K562 (cell line): ENCODE results near the gene PRDM16. TPM values are rescaled to one million over a fixed set of nuclear protein-coding genes. Genes with fewer than 3 reads are reported as not detected.
A peak's percentile ranks its signal among the peaks of the same experiment; 100 is the strongest.

Experiments used
- ATAC-seq: fragments of 200-7000 bp; cut with Tn5 transposase; 3 replicates; pipeline ENCODE4 v1.9.1; 2020; ENCODE audit warnings: moderate library complexity
- BruUV-seq: library from RNA; stranded (reverse); fragments of 400-500 nt; replicated peaks from 2 replicates; lab custom pipeline; 2021; lab: Mats Ljungman, UMichigan
- CTCF ChIA-PET: fragments of 300-600 bp; formaldehyde crosslinking; extraction: SDS; loops from one replicate; lab custom pipeline; 2021; ENCODE audit warnings: low intra/inter-chr PET ratio; lab: Yijun Ruan, JAX
- POLR2A ChIA-PET: fragments of 300-600, 350-650 bp; sonication (Branson Sonifier 250); formaldehyde crosslinking; extraction: SDS; loops from one replicate; lab custom pipeline; 2021; ENCODE audit warnings: antibody characterized with exemption, inconsistent platforms; lab: Yijun Ruan, JAX
- DNase-seq, 4 experiments: peaks; one replicate each; pipeline versions ENCODE4 v3.0.0 to v3.0.0-alpha.2; 2011 to 2018; ENCODE audit warnings: low spot score in 3 of 4, mixed read lengths in 3 of 4; ENCODE audit errors: extremely low read depth in 1 of 4
- FAIRE-seq: peaks from 2 replicates; lab custom pipeline; 2011; peaks lifted over from hg19 to GRCh38; lab: Jason Lieb, UNC
- H2AFZ ChIP-seq: 2 replicates; pipeline ENCODE4 v1.6.0; 2011; ENCODE audit warnings: low read depth, low read length, control low read depth, inconsistent platforms
- H3K27ac ChIP-seq: fragments of 200-600 bp; 3 replicates; pipeline ENCODE4 v1.8.0; 2011; ENCODE audit warnings: low read depth, mild to moderate bottlenecking, control low read depth, inconsistent platforms, low read length, moderate library complexity, mixed read lengths; ENCODE audit errors: extremely low read depth
- H3K27me3 ChIP-seq, 2 experiments: fragments of 300-600 bp in 1 of 2; 2 replicates in 1 of 2; 3 replicates in 1 of 2; pipeline versions ENCODE4 v1.6.0 to v1.8.0; 2011; ENCODE audit warnings: inconsistent platforms in 2 of 2, low read length in 2 of 2, mild to moderate bottlenecking in 1 of 2, mixed read lengths in 1 of 2, moderate library complexity in 1 of 2; ENCODE audit not compliant: control insufficient read depth in 2 of 2, insufficient read depth in 2 of 2
- H3K36me3 ChIP-seq: fragments of 300-600 bp; 3 replicates; pipeline ENCODE4 v1.8.0; 2011; ENCODE audit warnings: mild to moderate bottlenecking, low read length, inconsistent platforms; ENCODE audit not compliant: control insufficient read depth, insufficient read depth
- H3K4me1 ChIP-seq, 2 experiments: fragments of 200-600 bp in 1 of 2; replicated peaks in 1 of 2; 2 replicates in 1 of 2; 3 replicates in 1 of 2; pipeline versions ENCODE4 v1.5.1 to v1.8.0; 2011; ENCODE audit warnings: inconsistent platforms in 2 of 2, low read length in 2 of 2, mild to moderate bottlenecking in 1 of 2, mixed read lengths in 1 of 2, moderate library complexity in 1 of 2; ENCODE audit not compliant: control insufficient read depth in 2 of 2, insufficient read depth in 2 of 2
- H3K4me2 ChIP-seq: 2 replicates; pipeline ENCODE4 v1.6.1; 2011; ENCODE audit warnings: low read length, control low read depth, inconsistent platforms, mixed read lengths; ENCODE audit not compliant: insufficient read depth
- H3K4me3 ChIP-seq: fragments of 200-600 bp; sonication (generic), shearing (Covaris generic); 2 replicates; pipeline ENCODE4 v1.5.1; 2016; ENCODE audit warnings: control low read depth, inconsistent platforms
- H3K79me2 ChIP-seq: fragments of 200-600 bp; 3 replicates; pipeline ENCODE4 v1.8.0; 2011; ENCODE audit warnings: low read length, inconsistent platforms; ENCODE audit not compliant: control insufficient read depth, insufficient read depth
- H3K9ac ChIP-seq, 2 experiments: 2 replicates each; pipeline versions ENCODE4 v1.6.0 to v1.6.1; 2011; ENCODE audit warnings: low read depth in 2 of 2, low read length in 2 of 2, control low read depth in 1 of 2, inconsistent platforms in 1 of 2, mild to moderate bottlenecking in 1 of 2, mixed read lengths in 1 of 2; ENCODE audit not compliant: insufficient read depth in 1 of 2
- H3K9me1 ChIP-seq: one replicate; pipeline ENCODE4 v1.6.0; 2011; ENCODE audit warnings: inconsistent platforms, mild to moderate bottlenecking, low read length, moderate library complexity; ENCODE audit not compliant: control insufficient read depth, insufficient read depth
- H3K9me3 ChIP-seq: replicated peaks from 2 replicates; pipeline ENCODE4 v1.5.1; 2011; ENCODE audit warnings: low read depth, low read length, inconsistent platforms; ENCODE audit not compliant: control insufficient read depth, insufficient read depth
- H4K20me1 ChIP-seq: replicated peaks from 2 replicates; pipeline ENCODE4 v1.6.1; 2011; ENCODE audit warnings: low read length, inconsistent platforms, mixed read lengths; ENCODE audit not compliant: control insufficient read depth, insufficient read depth
- CHAMP1 ChIP-seq: fragments of 450-650 bp; IDR thresholded peaks from 2 replicates; pipeline ENCODE4 v1.6.1; 2016; ENCODE audit warnings: mild to moderate bottlenecking
- ETV1 ChIP-seq: fragments of 450-650 bp; conservative IDR thresholded peaks from 2 replicates; pipeline ENCODE4 v1.6.1; 2016; ENCODE audit warnings: missing genetic modification characterization, control low read depth, low read depth, missing compliant biosample characterization
- ZBED1 ChIP-seq: IDR thresholded peaks from 2 replicates; pipeline ENCODE4 v1.6.1; 2014
- whole genome bisulfite sequencing: fragments of 100-300 bp; shearing (Covaris generic); methylation state at CpG from one replicate; pipeline ENCODE4 v1.1.6; 2016; ENCODE audit warnings: low coverage, mixed read lengths; ENCODE audit not compliant: insufficient coverage; ENCODE audit errors: missing lambda C conversion rate; 5-methylcytosine and 5-hydroxymethylcytosine counted together
- in situ Hi-C: fragments of 300-500 bp; cut with MboI; formaldehyde crosslinking; loops from 4 replicates; pipeline ENCODE4 v1.15.0; 2018; ENCODE audit warnings: inconsistent platforms, mixed read lengths
- intact Hi-C: fragments of 100-400 bp; cut with micrococcal nuclease; formaldehyde crosslinking; loops from 2 replicates; pipeline ENCODE4 v1.14.2; 2022
- polyA plus RNA-seq, 8 experiments: library from polyadenylated mRNA; depleted of rRNA in 4 of 8; stranded (reverse) in 5 of 8; unstranded in 3 of 8; fragments of >200 nt; fragmentation: Nextera tagmentation in 2 of 8; fragmentation: Illumina TruSeq in 1 of 8; extraction: Ambion mirVana in 2 of 8; extraction: Trizol in 1 of 8; gene quantifications; 2 replicates each; pipeline versions ENCODE4 v1.2.1 to v1.2.3, GENCODE V29; 2011 to 2014; ENCODE audit warnings: inconsistent platforms in 1 of 8, missing spikeins in 1 of 8
- total RNA-seq, 7 experiments: library from RNA; depleted of rRNA in 6 of 7; stranded (reverse); fragments of >200 nt in 6 of 7; fragmentation: Illumina TruSeq in 2 of 7; extraction: Trizol in 2 of 7; gene quantifications; 2 replicates each; pipeline versions ENCODE4 v1.2.1 to v1.2.3, GENCODE V29; 2011 to 2021; ENCODE audit warnings: low replicate concordance in 1 of 7
- TF ChIP-seq, protein P1 (sequence below): fragments of 450-650 bp; IDR thresholded peaks from 2 replicates; pipeline ENCODE4 v1.6.1; 2018; ENCODE audit not compliant: partially characterized antibody

Gene PRDM16
- total and polyA plus RNA-seq, 9 of the 15 experiments (the other 6 are each of a cell fraction or from before 2014, with no cell fraction given), result 0.10 to 0.27 TPM; not detected in 7

GRCh38 chr1:3459940-3460671 is 391.1 kb downstream of the PRDM16 start:
- no peak overlapping the region for H3K4me3 ChIP-seq
- no peak; the same call in 2 of the 3 replicates for ATAC-seq
- H3K36me3 ChIP-seq, result no peaks in the 10 kb centered on the region
- H3K9me1 ChIP-seq, result no peaks in the 10 kb centered on the region
- no peaks in the 10 kb centered on the region for H3K79me2 ChIP-seq
- no peak overlapping the region for H3K9ac ChIP-seq
- no peak for DNase-seq
- intact Hi-C loops, result no loop called here
- no peak for FAIRE-seq
- in situ Hi-C loops, result no loop called here
- WGBS, result 5% methylated on average over 23 of the region's 23 CpGs
- peaks cover 0 to 28% of the 10 kb centered on the region in 2 experiments; a peak in 2 of 5 replicates for H3K4me1 ChIP-seq
- BruUV-seq, result no TSS peak
- H2AFZ ChIP-seq, result no peak overlapping the region
- peaks cover 56% of the 10 kb centered on the region; the same call in 1 of the 2 replicates for H4K20me1 ChIP-seq
- no peak overlapping the region for H3K4me2 ChIP-seq
- POLR2A ChIA-PET, result interaction anchor here (1.6 kb wide), 1 partner anchor 8 kb away, joined by 4 read pairs; no protein-coding TSS in a partner anchor
- CTCF ChIA-PET, result no interaction called here
- no peaks in the 10 kb centered on the region for H3K9me3 ChIP-seq
- TF ChIP-seq, protein P1, sequence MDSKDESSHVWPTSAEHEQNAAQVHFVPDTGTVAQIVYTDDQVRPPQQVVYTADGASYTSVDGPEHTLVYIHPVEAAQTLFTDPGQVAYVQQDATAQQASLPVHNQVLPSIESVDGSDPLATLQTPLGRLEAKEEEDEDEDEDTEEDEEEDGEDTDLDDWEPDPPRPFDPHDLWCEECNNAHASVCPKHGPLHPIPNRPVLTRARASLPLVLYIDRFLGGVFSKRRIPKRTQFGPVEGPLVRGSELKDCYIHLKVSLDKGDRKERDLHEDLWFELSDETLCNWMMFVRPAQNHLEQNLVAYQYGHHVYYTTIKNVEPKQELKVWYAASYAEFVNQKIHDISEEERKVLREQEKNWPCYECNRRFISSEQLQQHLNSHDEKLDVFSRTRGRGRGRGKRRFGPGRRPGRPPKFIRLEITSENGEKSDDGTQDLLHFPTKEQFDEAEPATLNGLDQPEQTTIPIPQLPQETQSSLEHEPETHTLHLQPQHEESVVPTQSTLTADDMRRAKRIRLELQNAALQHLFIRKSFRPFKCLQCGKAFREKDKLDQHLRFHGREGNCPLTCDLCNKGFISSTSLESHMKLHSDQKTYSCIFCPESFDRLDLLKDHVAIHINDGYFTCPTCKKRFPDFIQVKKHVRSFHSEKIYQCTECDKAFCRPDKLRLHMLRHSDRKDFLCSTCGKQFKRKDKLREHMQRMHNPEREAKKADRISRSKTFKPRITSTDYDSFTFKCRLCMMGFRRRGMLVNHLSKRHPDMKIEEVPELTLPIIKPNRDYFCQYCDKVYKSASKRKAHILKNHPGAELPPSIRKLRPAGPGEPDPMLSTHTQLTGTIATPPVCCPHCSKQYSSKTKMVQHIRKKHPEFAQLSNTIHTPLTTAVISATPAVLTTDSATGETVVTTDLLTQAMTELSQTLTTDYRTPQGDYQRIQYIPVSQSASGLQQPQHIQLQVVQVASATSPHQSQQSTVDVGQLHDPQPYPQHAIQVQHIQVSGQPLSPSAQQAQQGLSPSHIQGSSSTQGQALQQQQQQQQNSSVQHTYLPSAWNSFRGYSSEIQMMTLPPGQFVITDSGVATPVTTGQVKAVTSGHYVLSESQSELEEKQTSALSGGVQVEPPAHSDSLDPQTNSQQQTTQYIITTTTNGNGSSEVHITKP, result peak; percentile 50
- TF ChIP-seq CHAMP1, result no peak
- TF ChIP-seq ZBED1, result no peak
- no peak for TF ChIP-seq ETV1 (tag)
- H3K27me3 ChIP-seq, result peaks cover 60 to 91% of the 10 kb centered on the region in 2 experiments; a peak in 4 of 5 replicates
- H3K27ac ChIP-seq, result no peak overlapping the region
